Measurements from ENCODE around the gene CD84.
"Not testable (repeated sequence)": the region's sequence is repeated elsewhere in the genome, so short reads cannot be mapped to it uniquely, and the experiment has no call there.

DNA sequence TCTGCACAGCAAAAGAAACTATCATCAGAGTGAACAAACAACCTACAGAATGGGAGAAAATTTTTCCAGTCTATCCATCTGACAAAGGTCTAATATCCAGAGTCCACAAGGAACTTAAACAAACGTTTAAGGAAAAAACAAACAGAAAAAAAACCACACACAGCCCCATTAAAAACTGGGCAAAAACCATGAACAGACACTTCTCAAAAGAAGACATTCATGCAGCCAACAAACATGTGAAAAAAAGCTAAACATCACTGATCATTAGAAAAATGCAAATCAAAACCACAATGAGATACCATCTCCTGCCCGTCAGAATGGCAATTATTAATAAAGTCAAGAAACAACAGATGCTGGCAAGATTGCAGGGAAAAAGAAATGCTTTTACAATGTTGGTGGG lies 16.6 kb downstream of the CD84 start:
- TF ChIP-seq CTCF, POLR2A (IDR thresholded peaks at IDR 0.05): not testable (repeated sequence)

All from heart left ventricle (tissue), 13 donors.